Peyer's patch (tissue), 4 donors: ENCODE data around the gene DMD.

Experiments
- CTCF ChIP-seq, 6 experiments: fragments of 450-650 bp in 4 of 6; fragments of 200-600 bp in 2 of 6; sonication (generic) in 1 of 6; IDR thresholded peaks; one replicate each; pipeline ENCODE4 v1.5.1; 2017 to 2019; ENCODE audit warnings: antibody characterized with exemption in 6 of 6, mild to moderate bottlenecking in 3 of 6, moderate library complexity in 1 of 6
- POLR2A ChIP-seq, 2 donors: fragments of 450-650 bp; IDR thresholded peaks; one replicate each; pipeline ENCODE4 v1.5.1; 2017; ENCODE audit warnings: antibody characterized with exemption in 2 of 2, mild to moderate bottlenecking in 2 of 2, moderate library complexity in 2 of 2

GRCh38 chrX:32010212-32010611, 1201.1 kb downstream of the DMD start:
- TF ChIP-seq POLR2A (IDR thresholded peaks at IDR 0.05) (no peak), CTCF (IDR thresholded peaks at IDR 0.05) (no peak)
